SU-DHL-6 (cell line): Measurements from ENCODE around the gene ABHD17B.

Experiments used
- H2AFZ ChIP-seq: fragments of 200-600 bp; sonication (generic); 2 replicates; pipeline ENCODE4 v1.6.1; 2014; ENCODE audit warnings: low read depth, mild to moderate bottlenecking, moderate library complexity, mixed read lengths, antibody characterized with exemption, low read length; ENCODE audit not compliant: severe bottlenecking
- H3F3A ChIP-seq: fragments of 200-600 bp; shearing (Covaris generic); 2 replicates; pipeline ENCODE4 v1.6.0; 2016; ENCODE audit warnings: antibody characterized with exemption, mild to moderate bottlenecking; ENCODE audit not compliant: insufficient read depth
- H3K27ac ChIP-seq: fragments of 200-600 bp; sonication (generic); 2 replicates; pipeline ENCODE4 v1.5.1; 2016; ENCODE audit warnings: low read depth, mild to moderate bottlenecking, low read length, moderate library complexity, mixed read lengths
- H3K27me3 ChIP-seq: fragments of 200-600 bp; sonication (generic), shearing (Covaris generic); 2 replicates; pipeline ENCODE4 v1.6.0; 2014; ENCODE audit warnings: mild to moderate bottlenecking, low read length
- H3K36me3 ChIP-seq: fragments of 200-600 bp; sonication (generic); 2 replicates; pipeline ENCODE4 v1.6.1; 2014; ENCODE audit warnings: mild to moderate bottlenecking, low read length, mixed read lengths
- H3K4me2 ChIP-seq: fragments of 300-600, 200-600 bp; shearing (Covaris generic), sonication (generic); 2 replicates; pipeline ENCODE4 v1.6.0; 2014; ENCODE audit warnings: low read length, low read depth, mild to moderate bottlenecking; ENCODE audit not compliant: poor library complexity, severe bottlenecking
- H3K4me3 ChIP-seq: fragments of 200-600 bp; sonication (generic); 2 replicates; pipeline ENCODE4 v1.5.1; 2014; ENCODE audit warnings: antibody characterized with exemption, low read length, mild to moderate bottlenecking, mixed read lengths; ENCODE audit not compliant: insufficient read depth, poor library complexity, severe bottlenecking
- H3K79me2 ChIP-seq: fragments of 200-600 bp; sonication (generic); 2 replicates; pipeline ENCODE4 v1.6.1; 2014; ENCODE audit warnings: mild to moderate bottlenecking, low read length, moderate library complexity; ENCODE audit not compliant: insufficient read depth
- H3K9ac ChIP-seq: fragments of 200-600 bp; sonication (generic); 2 replicates; pipeline ENCODE4 v1.7.0; 2014; ENCODE audit warnings: mild to moderate bottlenecking, low read length
- H3K9me2 ChIP-seq: fragments of 200-600 bp; sonication (generic); replicated peaks from 2 replicates; pipeline ENCODE4 v1.6.1; 2014; ENCODE audit warnings: low read length; ENCODE audit not compliant: insufficient read depth
- H3K9me3 ChIP-seq: fragments of 200-600 bp; sonication (generic); 2 replicates; pipeline ENCODE4 v1.6.1; 2014; ENCODE audit warnings: low read length, mixed read lengths; ENCODE audit not compliant: insufficient read depth
- H4K20me1 ChIP-seq: fragments of 200-600 bp; sonication (generic); 2 replicates; pipeline ENCODE4 v1.6.1; 2014; ENCODE audit warnings: low read depth, mild to moderate bottlenecking, antibody characterized with exemption, low read length, moderate library complexity, mixed read lengths
- CTCF ChIP-seq: fragments of 200-600 bp; sonication (generic); IDR thresholded peaks from one replicate; pipeline ENCODE4 v1.5.1; 2017; ENCODE audit warnings: antibody characterized with exemption, mild to moderate bottlenecking, low read length, moderate library complexity; ENCODE audit not compliant: insufficient read depth, poor library complexity, severe bottlenecking
- EZH2phosphoT487 ChIP-seq: fragments of 200-600 bp; sonication (generic), shearing (Covaris generic); conservative IDR thresholded peaks from 2 replicates; pipeline ENCODE4 v1.6.1; 2018; ENCODE audit warnings: mild to moderate bottlenecking, antibody characterized with exemption, low read length, moderate library complexity, mixed read lengths

ABHD17B gene

GRCh38 chr9:71861618-71862017 is 49.4 kb downstream of the ABHD17B start:
- H4K20me1 ChIP-seq = no peaks in the 10 kb centered on the region
- no peak overlapping the region for H2AFZ ChIP-seq
- no peaks in the 10 kb centered on the region for H3K79me2 ChIP-seq
- no peak for TF ChIP-seq EZH2phosphoT487
- TF ChIP-seq CTCF = no peak
- H3K9ac ChIP-seq = no peak overlapping the region
- no peaks in the 10 kb centered on the region for H3K9me2 ChIP-seq
- peaks cover 17% of the 10 kb centered on the region for H3K36me3 ChIP-seq
- no peaks in the 10 kb centered on the region for H3K27me3 ChIP-seq
- peaks cover 10% of the 10 kb centered on the region; the same call in 1 of the 2 replicates for H3K9me3 ChIP-seq
- no peak overlapping the region for H3K4me3 ChIP-seq
- peak overlapping the region; percentile 32 for H3K4me2 ChIP-seq
- no peaks in the 10 kb centered on the region; the same call in 1 of the 2 replicates for H3F3A ChIP-seq
- peak overlapping the region; percentile 51 for H3K27ac ChIP-seq

GRCh38 chr9:71859939-71860338 is 51.1 kb downstream of the ABHD17B start:
- H3K79me2 ChIP-seq = no peaks in the 10 kb centered on the region
- H4K20me1 ChIP-seq = no peaks in the 10 kb centered on the region
- no peak for TF ChIP-seq CTCF
- no peak for TF ChIP-seq EZH2phosphoT487
- H2AFZ ChIP-seq = no peak overlapping the region
- no peaks in the 10 kb centered on the region for H3K27me3 ChIP-seq
- H3K9ac ChIP-seq = no peak overlapping the region
- H3K9me3 ChIP-seq = peaks cover 10% of the 10 kb centered on the region; the same call in 1 of the 2 replicates
- no peaks in the 10 kb centered on the region; the same call in 1 of the 2 replicates for H3F3A ChIP-seq
- no peak overlapping the region for H3K4me3 ChIP-seq
- peaks cover 11% of the 10 kb centered on the region for H3K36me3 ChIP-seq
- H3K4me2 ChIP-seq = no peak overlapping the region
- no peak overlapping the region for H3K27ac ChIP-seq
- no peaks in the 10 kb centered on the region for H3K9me2 ChIP-seq

- peaks cover 11% of the 10 kb centered on the region for H3K36me3 ChIP-seq
- no peaks in the 10 kb centered on the region for H4K20me1 ChIP-seq
- H3K27ac ChIP-seq = no peak overlapping the region
- no peaks in the 10 kb centered on the region; the same call in 1 of the 2 replicates for H3F3A ChIP-seq
- no peaks in the 10 kb centered on the region for H3K27me3 ChIP-seq
- H3K4me3 ChIP-seq = no peak overlapping the region
- TF ChIP-seq EZH2phosphoT487 = no peak
- H3K4me2 ChIP-seq = no peak overlapping the region
- no peak overlapping the region for H2AFZ ChIP-seq
- no peaks in the 10 kb centered on the region for H3K79me2 ChIP-seq
- H3K9me3 ChIP-seq = peaks cover 10% of the 10 kb centered on the region; the same call in 1 of the 2 replicates
- no peaks in the 10 kb centered on the region for H3K9me2 ChIP-seq
- H3K9ac ChIP-seq = no peak overlapping the region
Measured at GRCh38 chr9:71858812-71859211, 52.2 kb downstream of the ABHD17B start.

- TF ChIP-seq CTCF (no peak), EZH2phosphoT487 (no peak)
- no peak overlapping the region for H2AFZ ChIP-seq
- no peak overlapping the region for H3K9ac ChIP-seq
- peaks cover 10% of the 10 kb centered on the region; the same call in 1 of the 2 replicates for H3K9me3 ChIP-seq
- H3K79me2 ChIP-seq = no peaks in the 10 kb centered on the region
- H3K36me3 ChIP-seq = peaks cover 11% of the 10 kb centered on the region
- H4K20me1 ChIP-seq = no peaks in the 10 kb centered on the region
- no peak overlapping the region for H3K4me3 ChIP-seq
- H3K4me2 ChIP-seq = no peak overlapping the region
- no peak overlapping the region for H3K27ac ChIP-seq
- no peaks in the 10 kb centered on the region for H3K9me2 ChIP-seq
- H3K27me3 ChIP-seq = no peaks in the 10 kb centered on the region
- no peaks in the 10 kb centered on the region; the same call in 1 of the 2 replicates for H3F3A ChIP-seq
Measured at GRCh38 chr9:71858102-71858798, 52.7 kb downstream of the ABHD17B start.
